Measurements from ENCODE around the gene ADCYAP1. TPM values are rescaled to one million over a fixed set of nuclear protein-coding genes. Genes with fewer than 3 reads are reported as not detected.

Gene ADCYAP1
- total RNA-seq, 4 donors from 2014 or later: not detected

DNA sequence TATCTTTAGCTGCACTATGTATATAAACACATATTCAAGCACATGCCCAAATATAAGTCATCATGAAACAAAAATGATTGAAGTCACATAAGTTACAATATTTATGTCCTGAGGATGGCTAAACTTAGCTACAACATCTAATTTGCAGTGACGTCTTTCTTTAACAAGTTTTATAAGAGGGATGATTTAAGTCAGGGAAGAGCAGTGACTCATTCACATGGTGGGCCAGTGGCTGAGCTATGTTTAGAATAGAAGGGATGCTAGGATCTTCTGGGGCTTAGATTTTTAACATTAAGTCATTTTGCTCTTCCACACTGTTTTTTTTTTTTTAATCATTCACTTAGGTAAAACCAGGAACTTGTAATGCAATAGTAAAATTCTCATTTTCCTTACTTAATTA lies 22.3 kb downstream of the ADCYAP1 start:
- Histone ChIP-seq H3K36me3 (no peaks in the 10 kb centered on the region), H3K27ac (no peak overlapping the region), H3K27me3 (no peaks in the 10 kb centered on the region), H3K4me1 (no peaks in the 10 kb centered on the region), H3K9me3 (no peaks in the 10 kb centered on the region), H3K4me3 (no peak overlapping the region)
- intact Hi-C loops (cut with DNase I; ENCODE audit: low total_unique reads) (no loop called here), in situ Hi-C loops (cut with MboI; ENCODE audit: low sequenced_read_pairs in 4 of 4) (no loop called here)
- no peak for DNase-seq
- no peak for ATAC-seq
- TF ChIP-seq, protein P1, sequence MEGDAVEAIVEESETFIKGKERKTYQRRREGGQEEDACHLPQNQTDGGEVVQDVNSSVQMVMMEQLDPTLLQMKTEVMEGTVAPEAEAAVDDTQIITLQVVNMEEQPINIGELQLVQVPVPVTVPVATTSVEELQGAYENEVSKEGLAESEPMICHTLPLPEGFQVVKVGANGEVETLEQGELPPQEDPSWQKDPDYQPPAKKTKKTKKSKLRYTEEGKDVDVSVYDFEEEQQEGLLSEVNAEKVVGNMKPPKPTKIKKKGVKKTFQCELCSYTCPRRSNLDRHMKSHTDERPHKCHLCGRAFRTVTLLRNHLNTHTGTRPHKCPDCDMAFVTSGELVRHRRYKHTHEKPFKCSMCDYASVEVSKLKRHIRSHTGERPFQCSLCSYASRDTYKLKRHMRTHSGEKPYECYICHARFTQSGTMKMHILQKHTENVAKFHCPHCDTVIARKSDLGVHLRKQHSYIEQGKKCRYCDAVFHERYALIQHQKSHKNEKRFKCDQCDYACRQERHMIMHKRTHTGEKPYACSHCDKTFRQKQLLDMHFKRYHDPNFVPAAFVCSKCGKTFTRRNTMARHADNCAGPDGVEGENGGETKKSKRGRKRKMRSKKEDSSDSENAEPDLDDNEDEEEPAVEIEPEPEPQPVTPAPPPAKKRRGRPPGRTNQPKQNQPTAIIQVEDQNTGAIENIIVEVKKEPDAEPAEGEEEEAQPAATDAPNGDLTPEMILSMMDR (IDR thresholded peaks at IDR 0.05 in 4 of 5, conservative IDR thresholded peaks at IDR 0.05 in 1 of 5): no peak
- TF ChIP-seq POLR2A (IDR thresholded peaks at IDR 0.05): no peak

DNA sequence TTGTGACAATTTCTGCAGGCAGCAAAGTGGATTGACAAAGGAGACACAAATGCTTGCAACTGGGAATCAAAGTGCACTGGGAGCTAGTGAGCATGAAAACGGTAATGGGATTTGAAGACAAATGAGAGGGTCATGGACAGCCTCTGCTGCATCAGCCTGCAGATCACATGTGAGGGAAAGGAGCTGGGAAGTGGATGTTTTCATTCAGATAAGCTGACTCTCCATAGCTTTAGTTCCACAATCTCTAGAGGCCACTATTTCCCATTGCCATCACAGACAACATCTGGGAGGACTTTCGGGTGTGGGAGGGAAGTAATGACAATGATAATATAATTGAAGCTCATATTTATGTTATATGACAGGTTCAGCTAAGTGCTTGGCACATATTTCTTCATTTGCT lies 28.4 kb downstream of the ADCYAP1 start:
- no peak for ATAC-seq
- Histone ChIP-seq H3K36me3 (no peaks in the 10 kb centered on the region), H3K27ac (no peak overlapping the region), H3K9me3 (no peaks in the 10 kb centered on the region), H3K27me3 (no peaks in the 10 kb centered on the region), H3K4me3 (no peak overlapping the region), H3K4me1 (no peaks in the 10 kb centered on the region)
- no peak for DNase-seq
- in situ Hi-C loops (cut with MboI; ENCODE audit: low sequenced_read_pairs in 4 of 4): no loop called here
- TF ChIP-seq, protein P1 (IDR thresholded peaks at IDR 0.05 in 4 of 5, conservative IDR thresholded peaks at IDR 0.05 in 1 of 5): no peak
- TF ChIP-seq POLR2A (IDR thresholded peaks at IDR 0.05): no peak
- intact Hi-C loops (cut with DNase I; ENCODE audit: low total_unique reads): no loop called here

DNA sequence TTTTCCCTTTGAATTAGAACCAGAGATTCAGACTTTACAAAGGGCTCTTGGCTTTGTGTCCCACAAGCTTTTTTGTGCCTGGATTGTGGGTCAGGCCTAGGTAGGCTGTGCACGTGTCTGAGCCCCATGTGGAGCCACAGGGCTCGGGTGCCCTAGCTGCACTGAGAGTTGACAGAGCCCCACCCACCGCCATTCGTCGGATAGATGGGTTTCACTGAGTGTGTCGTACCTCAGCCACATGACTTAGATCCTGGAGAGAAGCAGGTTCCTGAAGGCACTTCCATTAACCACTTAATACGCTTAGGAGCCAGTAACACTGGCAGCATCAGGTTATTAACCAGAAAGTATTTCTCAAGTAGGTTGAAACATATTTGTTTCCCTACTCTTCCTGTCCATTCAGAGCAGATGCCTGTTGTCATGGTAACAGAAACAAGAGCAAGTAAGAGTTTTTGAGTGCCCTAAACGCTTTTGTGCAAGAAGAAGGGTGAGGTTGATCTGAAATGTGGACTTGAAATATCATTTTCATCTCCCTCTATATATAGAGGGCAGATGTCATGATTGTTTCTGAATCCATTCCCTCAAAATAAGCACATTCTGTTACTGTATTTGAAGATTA lies 30.0 kb downstream of the ADCYAP1 start:
- ATAC-seq: no peak
- Histone ChIP-seq H3K4me1 (no peaks in the 10 kb centered on the region), H3K4me3 (no peak overlapping the region), H3K9me3 (no peaks in the 10 kb centered on the region), H3K36me3 (no peaks in the 10 kb centered on the region), H3K27ac (no peak overlapping the region), H3K27me3 (no peaks in the 10 kb centered on the region)
- intact Hi-C loops (cut with DNase I; ENCODE audit: low total_unique reads): no loop called here
- TF ChIP-seq, protein P1 (IDR thresholded peaks at IDR 0.05 in 4 of 5, conservative IDR thresholded peaks at IDR 0.05 in 1 of 5): no peak
- no peak for TF ChIP-seq POLR2A (IDR thresholded peaks at IDR 0.05)
- in situ Hi-C loops (cut with MboI; ENCODE audit: low sequenced_read_pairs in 4 of 4): no loop called here
- no peak for DNase-seq

DNA sequence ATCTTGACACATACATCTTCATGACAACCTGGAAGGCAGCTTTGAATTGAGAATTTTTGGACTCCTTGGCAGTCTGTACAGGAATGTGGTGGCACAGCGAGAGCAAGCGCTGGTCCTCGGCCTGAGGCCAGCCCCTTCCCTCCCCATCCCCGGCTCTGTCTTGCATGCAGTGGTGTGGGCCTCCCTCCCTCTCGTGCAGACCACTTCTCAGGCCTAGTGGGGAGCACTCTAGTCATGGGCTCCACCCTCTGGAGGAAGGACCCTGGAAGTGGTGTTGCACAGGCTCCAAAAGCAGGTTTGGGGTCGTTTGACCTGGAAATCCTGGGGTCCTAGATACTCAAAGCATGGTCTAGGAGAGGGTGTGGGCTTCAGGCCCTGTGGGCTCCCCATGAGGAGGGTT lies 32.3 kb downstream of the ADCYAP1 start:
- H3K4me3 ChIP-seq: no peak overlapping the region
- H3K27ac ChIP-seq: no peak overlapping the region
- no peaks in the 10 kb centered on the region for H3K27me3 ChIP-seq
- H3K9me3 ChIP-seq: no peaks in the 10 kb centered on the region
- ATAC-seq (no peak), DNase-seq (no peak)
- intact Hi-C loops (cut with DNase I; ENCODE audit: low total_unique reads): no loop called here
- in situ Hi-C loops (cut with MboI; ENCODE audit: low sequenced_read_pairs in 4 of 4): no loop called here
- H3K4me1 ChIP-seq: no peaks in the 10 kb centered on the region
- TF ChIP-seq, protein P1 (IDR thresholded peaks at IDR 0.05 in 4 of 5, conservative IDR thresholded peaks at IDR 0.05 in 1 of 5): no peak
- no peak for TF ChIP-seq POLR2A (IDR thresholded peaks at IDR 0.05)
- H3K36me3 ChIP-seq: no peaks in the 10 kb centered on the region

DNA sequence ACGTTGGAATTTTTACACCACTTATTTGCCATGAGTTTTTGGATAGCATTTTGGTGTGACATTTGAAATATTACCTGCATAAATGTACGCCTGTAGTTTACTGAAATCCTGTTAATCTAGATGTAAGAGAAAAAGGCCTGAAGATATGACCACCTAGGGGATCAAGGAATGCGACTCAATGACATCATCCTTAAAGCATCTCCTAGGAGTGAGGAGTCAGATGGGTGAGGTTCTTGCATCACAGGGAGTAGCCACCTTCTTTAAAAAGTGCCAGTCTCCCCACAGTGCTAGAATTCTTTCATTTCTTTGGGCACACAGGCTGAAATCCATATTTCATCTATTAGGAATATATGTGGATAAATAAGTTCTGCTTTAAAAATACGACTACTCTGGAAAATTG lies 34.5 kb downstream of the ADCYAP1 start:
- H3K27me3 ChIP-seq: no peaks in the 10 kb centered on the region
- H3K36me3 ChIP-seq: no peaks in the 10 kb centered on the region
- no peak overlapping the region for H3K4me3 ChIP-seq
- in situ Hi-C loops (cut with MboI; ENCODE audit: low sequenced_read_pairs in 4 of 4): no loop called here
- no peaks in the 10 kb centered on the region for H3K4me1 ChIP-seq
- intact Hi-C loops (cut with DNase I; ENCODE audit: low total_unique reads): no loop called here
- H3K27ac ChIP-seq: no peak overlapping the region
- ATAC-seq (no peak), DNase-seq (no peak)
- H3K9me3 ChIP-seq: no peaks in the 10 kb centered on the region
- TF ChIP-seq, protein P1 (IDR thresholded peaks at IDR 0.05 in 4 of 5, conservative IDR thresholded peaks at IDR 0.05 in 1 of 5): no peak
- no peak for TF ChIP-seq POLR2A (IDR thresholded peaks at IDR 0.05)
